H1 (cell line): Measurements from ENCODE around the gene SMCO1. TPM values are rescaled to one million over a fixed set of nuclear protein-coding genes. Genes with fewer than 3 reads are reported as not detected.

Source experiments
- FOSL1 ChIP-seq: IDR thresholded peaks from 2 replicates; pipeline ENCODE4 v1.6.1; 2011; ENCODE audit warnings: mild to moderate bottlenecking, low read depth, low read length, moderate library complexity; ENCODE audit not compliant: insufficient read depth
- polyA plus RNA-seq, 7 experiments: library from polyadenylated mRNA; depleted of rRNA in 3 of 7; stranded (reverse) in 5 of 7; unstranded in 2 of 7; fragments of >200 nt in 5 of 7; fragments of 200-250 nt in 2 of 7; gene quantifications; 1 replicate in 5 of 7; 2 replicates in 1 of 7; 4 replicates in 1 of 7; pipeline versions ENCODE4 v1.2.1 to v1.2.3, GENCODE V29; 2011 to 2013; ENCODE audit warnings: missing spikeins in 2 of 7, mixed read lengths in 2 of 7
- total RNA-seq: library from RNA; stranded (reverse); fragmentation: NEBNext Ultra II Directional; extraction: Animal tissue kit (Norgen Biotek cat#: 25700); gene quantifications from 2 replicates; pipeline ENCODE4 v1.2.1, GENCODE V29; 2021
- TF ChIP-seq, protein P1 (sequence below): fragments of 300-600 bp; sonication (generic); IDR thresholded peaks from 2 replicates; pipeline ENCODE4 v1.7.1; 2012; ENCODE audit warnings: low read length, moderate library complexity, mild to moderate bottlenecking, inconsistent platforms; ENCODE audit not compliant: insufficient replicate concordance

Gene SMCO1
- total and polyA plus RNA-seq, 2 of the 8 experiments (the other 6 are each of a cell fraction or from before 2014, with no cell fraction given) = 0.03 TPM; not detected in 1

DNA sequence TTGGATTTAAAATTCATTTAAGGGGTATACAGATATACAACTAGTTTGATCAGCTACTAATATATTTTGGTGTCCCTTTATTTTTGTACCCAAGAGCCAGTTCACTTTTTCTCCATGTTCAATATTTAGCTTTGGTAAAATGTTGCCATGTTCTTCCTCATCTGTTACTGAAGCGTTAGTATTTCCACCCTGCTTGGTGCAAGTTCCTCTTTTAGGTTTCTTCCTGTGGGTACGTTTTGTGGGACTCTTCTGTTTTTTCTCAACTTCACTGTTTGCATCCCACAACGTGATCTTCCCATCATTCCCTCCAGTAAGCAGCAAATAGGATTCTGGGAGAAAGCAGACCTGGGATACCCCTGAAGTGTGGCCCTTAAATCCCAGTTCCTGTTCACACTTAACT lies 39.1 kb upstream of the SMCO1 start (continued):
- TF ChIP-seq, protein P1, sequence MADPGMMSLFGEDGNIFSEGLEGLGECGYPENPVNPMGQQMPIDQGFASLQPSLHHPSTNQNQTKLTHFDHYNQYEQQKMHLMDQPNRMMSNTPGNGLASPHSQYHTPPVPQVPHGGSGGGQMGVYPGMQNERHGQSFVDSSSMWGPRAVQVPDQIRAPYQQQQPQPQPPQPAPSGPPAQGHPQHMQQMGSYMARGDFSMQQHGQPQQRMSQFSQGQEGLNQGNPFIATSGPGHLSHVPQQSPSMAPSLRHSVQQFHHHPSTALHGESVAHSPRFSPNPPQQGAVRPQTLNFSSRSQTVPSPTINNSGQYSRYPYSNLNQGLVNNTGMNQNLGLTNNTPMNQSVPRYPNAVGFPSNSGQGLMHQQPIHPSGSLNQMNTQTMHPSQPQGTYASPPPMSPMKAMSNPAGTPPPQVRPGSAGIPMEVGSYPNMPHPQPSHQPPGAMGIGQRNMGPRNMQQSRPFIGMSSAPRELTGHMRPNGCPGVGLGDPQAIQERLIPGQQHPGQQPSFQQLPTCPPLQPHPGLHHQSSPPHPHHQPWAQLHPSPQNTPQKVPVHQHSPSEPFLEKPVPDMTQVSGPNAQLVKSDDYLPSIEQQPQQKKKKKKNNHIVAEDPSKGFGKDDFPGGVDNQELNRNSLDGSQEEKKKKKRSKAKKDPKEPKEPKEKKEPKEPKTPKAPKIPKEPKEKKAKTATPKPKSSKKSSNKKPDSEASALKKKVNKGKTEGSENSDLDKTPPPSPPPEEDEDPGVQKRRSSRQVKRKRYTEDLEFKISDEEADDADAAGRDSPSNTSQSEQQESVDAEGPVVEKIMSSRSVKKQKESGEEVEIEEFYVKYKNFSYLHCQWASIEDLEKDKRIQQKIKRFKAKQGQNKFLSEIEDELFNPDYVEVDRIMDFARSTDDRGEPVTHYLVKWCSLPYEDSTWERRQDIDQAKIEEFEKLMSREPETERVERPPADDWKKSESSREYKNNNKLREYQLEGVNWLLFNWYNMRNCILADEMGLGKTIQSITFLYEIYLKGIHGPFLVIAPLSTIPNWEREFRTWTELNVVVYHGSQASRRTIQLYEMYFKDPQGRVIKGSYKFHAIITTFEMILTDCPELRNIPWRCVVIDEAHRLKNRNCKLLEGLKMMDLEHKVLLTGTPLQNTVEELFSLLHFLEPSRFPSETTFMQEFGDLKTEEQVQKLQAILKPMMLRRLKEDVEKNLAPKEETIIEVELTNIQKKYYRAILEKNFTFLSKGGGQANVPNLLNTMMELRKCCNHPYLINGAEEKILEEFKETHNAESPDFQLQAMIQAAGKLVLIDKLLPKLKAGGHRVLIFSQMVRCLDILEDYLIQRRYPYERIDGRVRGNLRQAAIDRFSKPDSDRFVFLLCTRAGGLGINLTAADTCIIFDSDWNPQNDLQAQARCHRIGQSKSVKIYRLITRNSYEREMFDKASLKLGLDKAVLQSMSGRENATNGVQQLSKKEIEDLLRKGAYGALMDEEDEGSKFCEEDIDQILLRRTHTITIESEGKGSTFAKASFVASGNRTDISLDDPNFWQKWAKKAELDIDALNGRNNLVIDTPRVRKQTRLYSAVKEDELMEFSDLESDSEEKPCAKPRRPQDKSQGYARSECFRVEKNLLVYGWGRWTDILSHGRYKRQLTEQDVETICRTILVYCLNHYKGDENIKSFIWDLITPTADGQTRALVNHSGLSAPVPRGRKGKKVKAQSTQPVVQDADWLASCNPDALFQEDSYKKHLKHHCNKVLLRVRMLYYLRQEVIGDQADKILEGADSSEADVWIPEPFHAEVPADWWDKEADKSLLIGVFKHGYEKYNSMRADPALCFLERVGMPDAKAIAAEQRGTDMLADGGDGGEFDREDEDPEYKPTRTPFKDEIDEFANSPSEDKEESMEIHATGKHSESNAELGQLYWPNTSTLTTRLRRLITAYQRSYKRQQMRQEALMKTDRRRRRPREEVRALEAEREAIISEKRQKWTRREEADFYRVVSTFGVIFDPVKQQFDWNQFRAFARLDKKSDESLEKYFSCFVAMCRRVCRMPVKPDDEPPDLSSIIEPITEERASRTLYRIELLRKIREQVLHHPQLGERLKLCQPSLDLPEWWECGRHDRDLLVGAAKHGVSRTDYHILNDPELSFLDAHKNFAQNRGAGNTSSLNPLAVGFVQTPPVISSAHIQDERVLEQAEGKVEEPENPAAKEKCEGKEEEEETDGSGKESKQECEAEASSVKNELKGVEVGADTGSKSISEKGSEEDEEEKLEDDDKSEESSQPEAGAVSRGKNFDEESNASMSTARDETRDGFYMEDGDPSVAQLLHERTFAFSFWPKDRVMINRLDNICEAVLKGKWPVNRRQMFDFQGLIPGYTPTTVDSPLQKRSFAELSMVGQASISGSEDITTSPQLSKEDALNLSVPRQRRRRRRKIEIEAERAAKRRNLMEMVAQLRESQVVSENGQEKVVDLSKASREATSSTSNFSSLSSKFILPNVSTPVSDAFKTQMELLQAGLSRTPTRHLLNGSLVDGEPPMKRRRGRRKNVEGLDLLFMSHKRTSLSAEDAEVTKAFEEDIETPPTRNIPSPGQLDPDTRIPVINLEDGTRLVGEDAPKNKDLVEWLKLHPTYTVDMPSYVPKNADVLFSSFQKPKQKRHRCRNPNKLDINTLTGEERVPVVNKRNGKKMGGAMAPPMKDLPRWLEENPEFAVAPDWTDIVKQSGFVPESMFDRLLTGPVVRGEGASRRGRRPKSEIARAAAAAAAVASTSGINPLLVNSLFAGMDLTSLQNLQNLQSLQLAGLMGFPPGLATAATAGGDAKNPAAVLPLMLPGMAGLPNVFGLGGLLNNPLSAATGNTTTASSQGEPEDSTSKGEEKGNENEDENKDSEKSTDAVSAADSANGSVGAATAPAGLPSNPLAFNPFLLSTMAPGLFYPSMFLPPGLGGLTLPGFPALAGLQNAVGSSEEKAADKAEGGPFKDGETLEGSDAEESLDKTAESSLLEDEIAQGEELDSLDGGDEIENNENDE = no peak
- no peak for TF ChIP-seq FOSL1
- TF ChIP-seq, all 59 proteins: peak for 0
